HG03558 (cell line): ENCODE results near the gene FAM193B.

Source experiments
- ATAC-seq: cut with Tn5 transposase; IDR thresholded peaks from one replicate; pipeline ENCODE4 v1.9.1; 2021; ENCODE audit warnings: moderate number of reproducible peaks; ENCODE audit not compliant: unreplicated experiment; ENCODE audit errors: extremely low read depth

FAM193B gene

DNA sequence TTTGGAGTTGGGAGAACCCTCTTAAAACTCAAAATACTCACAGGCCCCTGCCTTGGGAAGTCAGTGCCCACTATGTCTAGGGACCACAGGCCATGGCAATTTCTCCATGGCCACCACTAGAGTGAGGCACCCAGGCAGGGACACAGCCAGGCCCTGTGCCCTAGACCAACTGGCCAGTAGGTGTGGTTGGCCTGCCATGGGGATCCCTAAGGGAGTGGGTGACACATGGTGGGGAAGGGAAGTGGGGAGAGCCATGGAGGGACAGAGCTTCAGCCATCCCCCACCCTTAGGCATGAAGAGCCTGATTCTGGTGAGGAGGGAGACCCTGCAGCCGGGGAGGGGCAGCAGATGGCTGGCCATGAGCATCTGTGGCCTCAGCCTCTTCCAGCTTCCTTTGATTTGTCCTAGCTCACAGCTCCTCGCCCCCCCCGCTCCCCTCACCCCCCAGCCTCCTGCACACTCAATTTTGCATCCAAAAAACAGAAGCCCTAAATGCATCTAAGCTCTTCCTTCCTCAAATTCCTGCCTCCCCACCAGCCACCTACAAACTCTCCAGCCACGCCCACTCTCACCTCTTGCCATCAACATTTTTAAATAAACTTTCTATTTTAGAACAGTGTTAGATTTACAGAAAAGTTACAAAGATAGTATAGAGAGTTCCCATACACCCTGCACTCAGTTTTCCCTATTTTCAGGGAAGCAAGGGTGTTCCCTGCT lies 79.4 kb downstream of the FAM193B start:
- no peak for ATAC-seq

GRCh38 chr5:177474002-177474476 lies 80.3 kb downstream of the FAM193B start:
- no peak for ATAC-seq

GRCh38 chr5:177473443-177474001 lies 80.8 kb downstream of the FAM193B start, which contains the start of gene DBN1:
Gene DBN1, minus strand, starts transcription at chr5:177473634. Its CDS starts 113 bp downstream, at chr5:177473521.
- no peak for ATAC-seq

DNA sequence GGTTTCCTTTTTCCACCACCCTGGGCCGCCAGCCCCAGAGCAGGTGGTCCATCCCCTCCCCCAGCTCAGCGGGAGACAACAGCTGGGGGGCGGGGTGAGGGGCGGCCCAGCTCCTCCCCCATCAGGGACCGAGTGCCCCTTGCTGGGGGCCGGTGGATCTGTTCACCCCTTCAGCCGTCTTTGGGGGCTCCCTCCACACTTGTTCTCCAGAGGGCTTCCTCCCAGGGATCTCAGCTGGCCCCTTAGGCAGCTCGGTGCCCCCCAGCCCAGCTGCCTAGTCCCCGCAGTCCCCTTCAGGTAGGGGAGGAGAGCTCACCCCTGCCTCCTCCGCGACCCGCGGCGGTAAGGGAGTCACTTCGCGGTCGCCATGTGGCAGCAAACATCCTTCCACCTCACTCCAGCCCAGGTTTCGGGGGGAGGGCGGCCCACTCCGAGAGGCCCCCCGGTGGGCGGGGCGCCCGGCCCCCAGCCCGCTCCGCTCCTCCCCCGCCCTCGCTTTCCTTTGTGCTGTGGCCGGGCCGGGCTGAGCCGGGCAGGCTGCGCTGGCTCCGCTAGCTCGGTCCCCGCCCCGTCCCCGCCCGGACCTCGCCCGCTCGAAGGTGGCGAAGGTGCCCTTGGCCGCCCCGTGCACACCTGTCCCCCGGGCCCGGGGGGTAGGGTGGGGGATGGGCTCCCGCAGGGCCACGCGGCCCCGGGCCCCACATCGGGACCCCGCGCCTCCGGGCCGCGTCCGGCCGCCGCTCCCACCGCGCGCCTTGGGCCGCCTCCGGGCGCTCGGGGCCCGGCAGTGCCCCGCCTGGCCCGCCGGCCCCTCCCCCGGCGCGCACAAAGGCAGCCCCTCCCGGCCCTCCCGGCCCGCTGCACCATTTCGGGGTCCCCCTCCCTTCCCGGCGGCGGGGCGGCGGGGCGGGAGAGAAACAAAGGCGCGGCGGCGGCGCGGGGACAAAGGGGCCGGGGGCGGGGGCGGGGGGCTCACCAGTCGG lies 81.6 kb downstream of the FAM193B start:
- no peak for ATAC-seq

- ATAC-seq, result no peak
These were observed 82.6 kb downstream of the FAM193B start for GRCh38 chr5:177471610-177472356.

DNA sequence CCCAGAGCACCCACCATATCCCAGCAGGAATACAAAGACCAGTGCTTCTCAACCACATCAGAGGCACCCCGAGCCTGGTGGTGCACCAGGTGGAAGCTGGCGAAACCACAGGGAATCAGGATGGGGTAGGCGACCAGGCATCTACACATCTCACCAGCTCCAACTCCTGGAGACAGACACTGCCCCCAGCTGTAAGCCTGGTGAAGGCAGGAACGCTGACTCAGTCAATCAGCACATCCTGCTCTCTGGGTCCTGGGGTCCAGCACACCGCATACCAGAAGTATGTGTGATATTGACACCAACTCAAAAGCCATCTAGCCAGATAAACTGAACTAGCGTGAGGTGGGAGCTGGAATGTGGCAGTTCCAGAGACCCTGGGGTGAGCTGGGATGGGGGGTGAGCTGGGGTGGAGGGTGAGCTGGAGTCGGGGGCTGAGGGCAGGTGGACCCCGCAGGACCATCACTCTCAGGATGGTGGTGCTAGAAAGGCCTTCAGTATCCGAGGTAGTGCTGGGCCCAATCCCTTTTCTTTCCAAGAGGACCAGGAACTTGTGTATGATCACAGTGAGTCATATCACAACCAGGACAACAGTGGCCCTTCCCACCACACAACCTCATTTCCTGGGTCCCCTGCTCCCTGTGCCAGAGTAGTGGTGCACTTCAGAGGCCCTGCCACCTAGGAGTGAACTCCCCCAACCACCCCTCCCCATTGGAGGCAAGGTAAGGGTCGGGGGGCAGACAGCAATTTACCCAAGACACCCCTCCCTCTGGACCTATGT lies 83.4 kb downstream of the FAM193B start:
- ATAC-seq, result no peak
